Mesothelial cell of epicardium (in vitro differentiated cells): ENCODE data around the gene SERPINE3. TPM values are rescaled to one million over a fixed set of nuclear protein-coding genes. Genes with fewer than 3 reads are reported as not detected.

Source experiments
- DNase-seq, 2 experiments: peaks; one replicate each; pipeline ENCODE4 v3.0.0; 2021; ENCODE audit warnings: low spot score in 2 of 2; ENCODE audit not compliant: unreplicated experiment in 2 of 2
- H3K27ac Mint-ChIP-seq: 2 replicates; pipeline ENCODE4 v1.8.0; 2021; ENCODE audit warnings: mixed read lengths
- H3K27me3 Mint-ChIP-seq: 2 replicates; pipeline ENCODE4 v1.8.0; 2021; ENCODE audit warnings: low read depth, mixed read lengths
- H3K36me3 Mint-ChIP-seq: 2 replicates; pipeline ENCODE4 v1.8.0; 2021; ENCODE audit warnings: mixed read lengths
- H3K4me1 Mint-ChIP-seq: 2 replicates; pipeline ENCODE4 v1.8.0; 2021; ENCODE audit warnings: mixed read lengths
- H3K4me3 Mint-ChIP-seq: 2 replicates; pipeline ENCODE4 v1.8.0; 2021; ENCODE audit warnings: mild to moderate bottlenecking, moderate library complexity, mixed read lengths
- H3K9me3 Mint-ChIP-seq: 2 replicates; pipeline ENCODE4 v1.8.0; 2021; ENCODE audit warnings: mixed read lengths
- total RNA-seq: library from RNA; stranded (reverse); gene quantifications from 3 replicates; pipeline ENCODE4 v1.2.1, GENCODE V29; 2021
- TF ChIP-seq, protein P1 (sequence below): fragments of 200-600 bp; sonication (generic); IDR thresholded peaks from one replicate; pipeline ENCODE4 v1.5.0; 2021; ENCODE audit warnings: antibody characterized with exemption; ENCODE audit not compliant: unreplicated experiment

SERPINE3 gene
- total RNA-seq, 1 donor from 2014 or later, result 0.31 TPM

DNA sequence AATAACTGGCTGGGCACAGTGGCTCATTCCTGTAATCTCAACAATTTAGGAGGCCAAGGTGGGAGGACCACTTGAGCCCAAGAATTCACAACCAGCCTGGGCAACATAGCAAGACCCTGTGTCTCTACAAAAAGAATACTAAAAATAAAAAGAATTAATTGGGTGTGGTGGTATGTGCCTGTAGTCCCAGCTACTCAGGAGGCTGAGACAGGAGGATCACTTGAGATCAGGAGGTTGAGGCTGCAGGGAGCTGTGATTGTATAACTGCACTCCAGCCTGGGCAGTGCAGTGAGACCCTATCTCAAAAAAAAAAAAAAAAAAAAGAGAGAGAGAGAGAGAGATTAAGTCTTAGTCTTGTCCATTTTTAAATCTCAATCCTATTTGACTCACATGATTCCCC lies 35.6 kb upstream of the SERPINE3 start:
- no peaks in the 10 kb centered on the region for H3K36me3 Mint-ChIP-seq
- H3K4me1 Mint-ChIP-seq, result no peaks in the 10 kb centered on the region
- H3K27me3 Mint-ChIP-seq, result no peaks in the 10 kb centered on the region
- no peak for DNase-seq
- no peak overlapping the region for H3K4me3 Mint-ChIP-seq
- no peak overlapping the region for H3K27ac Mint-ChIP-seq
- TF ChIP-seq, protein P1, sequence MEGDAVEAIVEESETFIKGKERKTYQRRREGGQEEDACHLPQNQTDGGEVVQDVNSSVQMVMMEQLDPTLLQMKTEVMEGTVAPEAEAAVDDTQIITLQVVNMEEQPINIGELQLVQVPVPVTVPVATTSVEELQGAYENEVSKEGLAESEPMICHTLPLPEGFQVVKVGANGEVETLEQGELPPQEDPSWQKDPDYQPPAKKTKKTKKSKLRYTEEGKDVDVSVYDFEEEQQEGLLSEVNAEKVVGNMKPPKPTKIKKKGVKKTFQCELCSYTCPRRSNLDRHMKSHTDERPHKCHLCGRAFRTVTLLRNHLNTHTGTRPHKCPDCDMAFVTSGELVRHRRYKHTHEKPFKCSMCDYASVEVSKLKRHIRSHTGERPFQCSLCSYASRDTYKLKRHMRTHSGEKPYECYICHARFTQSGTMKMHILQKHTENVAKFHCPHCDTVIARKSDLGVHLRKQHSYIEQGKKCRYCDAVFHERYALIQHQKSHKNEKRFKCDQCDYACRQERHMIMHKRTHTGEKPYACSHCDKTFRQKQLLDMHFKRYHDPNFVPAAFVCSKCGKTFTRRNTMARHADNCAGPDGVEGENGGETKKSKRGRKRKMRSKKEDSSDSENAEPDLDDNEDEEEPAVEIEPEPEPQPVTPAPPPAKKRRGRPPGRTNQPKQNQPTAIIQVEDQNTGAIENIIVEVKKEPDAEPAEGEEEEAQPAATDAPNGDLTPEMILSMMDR, result no peak
- H3K9me3 Mint-ChIP-seq, result no peaks in the 10 kb centered on the region

DNA sequence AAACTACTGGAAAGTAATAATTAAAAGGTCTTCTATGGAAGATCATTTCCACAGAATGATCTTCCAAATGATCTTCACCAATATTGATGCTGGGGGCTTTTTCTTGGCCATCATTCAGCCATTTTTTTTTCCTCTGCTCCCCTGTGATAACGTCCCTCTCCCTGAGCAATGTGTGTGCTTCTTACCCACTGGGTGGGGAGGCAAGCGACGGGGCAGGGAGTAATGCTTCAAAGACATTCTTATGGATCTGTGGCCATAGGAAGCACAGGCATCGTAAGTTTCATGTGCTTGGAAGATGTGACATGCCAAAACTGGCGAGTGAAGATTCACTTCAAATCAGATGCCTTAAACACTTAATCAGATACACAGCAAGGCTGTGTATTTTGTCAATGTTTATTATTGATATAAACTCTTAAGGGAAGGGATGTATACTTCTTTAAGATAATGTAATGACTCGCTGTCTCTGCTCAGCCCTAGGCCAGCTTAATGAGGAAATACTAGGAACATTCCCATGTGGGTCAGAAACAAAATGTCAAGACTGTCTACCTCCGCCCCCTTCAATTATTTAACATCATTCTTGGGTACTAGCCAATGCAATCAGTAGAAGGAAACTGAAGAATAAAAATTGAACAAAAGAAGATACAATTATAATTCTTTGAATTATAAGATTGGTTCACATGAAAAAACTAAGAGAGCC lies 34.1 kb upstream of the SERPINE3 start:
- no peak overlapping the region for H3K4me3 Mint-ChIP-seq
- H3K4me1 Mint-ChIP-seq, result no peaks in the 10 kb centered on the region
- H3K36me3 Mint-ChIP-seq, result no peaks in the 10 kb centered on the region
- TF ChIP-seq, protein P1, result no peak
- DNase-seq, result no peak
- no peaks in the 10 kb centered on the region for H3K27me3 Mint-ChIP-seq
- H3K9me3 Mint-ChIP-seq, result no peaks in the 10 kb centered on the region
- H3K27ac Mint-ChIP-seq, result no peak overlapping the region

DNA sequence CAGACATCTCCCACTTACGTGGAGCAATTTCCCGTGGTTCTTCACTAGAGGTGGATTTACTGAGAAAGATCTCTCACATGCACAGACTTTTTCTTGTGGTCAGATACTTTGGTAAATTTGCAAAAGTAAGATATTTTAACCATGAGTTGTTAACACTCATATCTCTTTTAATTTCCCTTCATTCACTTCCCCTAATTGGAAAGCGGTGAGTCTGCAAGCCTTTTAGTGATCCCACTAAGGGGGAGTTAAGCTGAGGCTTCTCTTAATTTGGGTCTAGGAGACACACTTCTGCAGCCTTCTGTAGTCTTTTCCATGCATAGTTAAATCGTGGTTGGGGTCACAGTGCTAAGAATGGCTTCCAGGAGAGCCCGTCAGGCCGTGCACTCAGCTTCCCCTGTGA lies 30.7 kb upstream of the SERPINE3 start:
- Mint-ChIP-seq H3K4me1 (no peaks in the 10 kb centered on the region), H3K27ac (no peak overlapping the region), H3K36me3 (no peaks in the 10 kb centered on the region), H3K9me3 (no peaks in the 10 kb centered on the region), H3K27me3 (peaks cover 4% of the 10 kb centered on the region), H3K4me3 (no peak overlapping the region)
- no peak for DNase-seq
- TF ChIP-seq, protein P1, result no peak

DNA sequence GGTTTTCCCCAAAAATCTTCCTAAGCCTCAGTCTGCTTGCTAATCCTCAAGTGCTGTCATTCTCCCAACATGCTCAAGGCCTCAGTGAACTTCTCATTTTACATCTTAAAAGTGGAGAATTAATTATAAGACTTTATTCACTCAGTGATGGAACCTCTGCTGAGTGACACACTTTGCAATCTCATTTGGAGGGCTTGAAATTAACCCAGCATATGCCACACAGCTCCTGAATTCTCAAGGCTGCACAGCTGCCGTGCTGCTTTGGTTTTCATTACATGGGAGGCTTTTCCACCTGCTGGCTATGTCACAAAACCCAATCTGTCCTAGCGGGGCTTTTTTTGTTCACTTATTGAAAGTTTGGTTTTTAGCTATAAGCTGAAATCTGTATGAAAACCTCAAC lies 28.3 kb upstream of the SERPINE3 start:
- no peaks in the 10 kb centered on the region for H3K9me3 Mint-ChIP-seq
- peaks cover 4% of the 10 kb centered on the region for H3K27me3 Mint-ChIP-seq
- no peak overlapping the region for H3K27ac Mint-ChIP-seq
- no peaks in the 10 kb centered on the region for H3K36me3 Mint-ChIP-seq
- H3K4me1 Mint-ChIP-seq, result peaks cover 6% of the 10 kb centered on the region
- TF ChIP-seq, protein P1, result no peak
- no peak for DNase-seq
- no peak overlapping the region for H3K4me3 Mint-ChIP-seq

DNA sequence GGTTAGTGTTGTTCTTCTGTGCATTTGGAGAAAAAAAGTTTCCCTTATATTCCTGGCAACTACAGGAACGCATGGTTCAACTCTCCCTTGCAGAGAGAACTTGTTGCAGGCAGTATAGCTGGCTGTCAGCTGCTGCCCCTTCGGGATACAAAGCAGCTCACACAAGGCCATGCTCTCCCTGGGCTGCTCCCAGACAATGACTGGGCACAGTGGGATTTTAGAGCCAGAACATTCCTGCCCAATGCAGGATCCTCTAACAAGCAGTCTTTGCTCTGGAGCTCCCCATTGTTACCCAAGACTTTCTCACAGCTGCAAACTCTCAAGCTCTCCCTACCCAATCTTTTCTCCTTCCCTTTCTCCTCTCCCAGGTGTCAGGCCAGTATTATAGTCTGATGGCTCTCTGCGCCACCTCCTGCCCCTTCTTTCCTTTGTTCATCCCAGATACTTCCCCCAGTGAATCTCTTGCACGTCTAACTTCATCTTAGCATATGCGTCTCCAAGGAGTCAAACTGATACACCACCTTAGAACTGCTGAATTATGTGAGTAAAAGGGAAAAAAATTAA lies 27.5 kb upstream of the SERPINE3 start:
- DNase-seq, result no peak
- Mint-ChIP-seq H3K27me3 (peaks cover 4% of the 10 kb centered on the region), H3K36me3 (no peaks in the 10 kb centered on the region), H3K4me1 (peaks cover 6% of the 10 kb centered on the region), H3K27ac (no peak overlapping the region), H3K9me3 (no peaks in the 10 kb centered on the region), H3K4me3 (no peak overlapping the region)
- TF ChIP-seq, protein P1, result no peak
